Activated naive CD4-positive, alpha-beta T cell treated with anti-CD3 and anti-CD28 coated beads, Interleukin-2, amount 50 U/mL, for 72 hours (primary cell): Measurements from ENCODE around the gene OS9. TPM values are rescaled to one million over a fixed set of nuclear protein-coding genes. Genes with fewer than 3 reads are reported as not detected.
A peak's percentile ranks its signal among the peaks of the same experiment; 100 is the strongest.

Experiments used
- ATAC-seq, 2 donors: fragments of 150-1000 bp; cut with Tn5 transposase; 2 replicates each; pipeline ENCODE4 v1.10.0; 2021; ENCODE audit warnings: mild to moderate bottlenecking in 2 of 2, moderate library complexity in 2 of 2
- DNase-seq, 2 donors: peaks; one replicate each; pipeline ENCODE4 v3.0.0; 2021 to 2022; ENCODE audit warnings: low spot score in 2 of 2
- H3K27ac Mint-ChIP-seq, 2 donors: one replicate each; pipeline ENCODE4 v1.8.0; 2022; ENCODE audit warnings: mild to moderate bottlenecking in 2 of 2, mixed read lengths in 2 of 2
- H3K36me3 Mint-ChIP-seq, 2 donors: one replicate each; pipeline ENCODE4 v1.8.0; 2022; ENCODE audit warnings: mixed read lengths in 2 of 2
- H3K9me3 Mint-ChIP-seq, 2 donors: one replicate each; pipeline ENCODE4 v1.8.0; 2022; ENCODE audit warnings: mixed read lengths in 2 of 2
- total RNA-seq, 2 donors: library from RNA; stranded (reverse); gene quantifications; one replicate each; pipeline ENCODE4 v1.2.3, GENCODE V29; 2022

Gene OS9
- total RNA-seq, 2 donors from 2014 or later: 87.1 to 116 TPM

GRCh38 chr12:57751788-57752667, 58.1 kb downstream of the OS9 start, which contains the start of gene CDK4:
Gene CDK4 (minus strand): TSS chr12:57752310. CDS start chr12:57751717, 593 bp downstream.
- peak; percentile 98 to 99 for DNase-seq
- ATAC-seq: peak; percentile 79 to 82
- H3K27ac Mint-ChIP-seq: peak within 1 kb of the TSS; percentile 97 to 99
- peaks cover 35 to 43% of the 10 kb centered on the region in 2 donors for H3K36me3 Mint-ChIP-seq
- no peaks in the 10 kb centered on the region for H3K9me3 Mint-ChIP-seq

DNA sequence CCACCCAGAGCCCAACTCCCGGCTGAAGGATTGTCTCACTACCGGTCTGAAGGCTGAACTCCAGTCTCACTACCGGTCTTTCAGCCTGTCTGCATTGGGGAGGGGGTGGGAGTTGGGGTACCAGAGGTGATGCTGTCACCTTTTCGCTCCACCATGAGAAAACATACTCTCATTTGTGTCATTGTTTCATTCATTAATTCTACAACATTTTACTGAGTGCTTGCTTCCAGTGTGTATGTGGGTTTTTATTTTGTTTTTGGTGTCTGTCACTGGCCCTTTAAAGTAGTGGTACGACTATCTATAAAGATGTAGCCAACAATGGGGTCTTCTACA, 58.7 kb downstream of the OS9 start:
- Mint-ChIP-seq H3K9me3 (no peaks in the 10 kb centered on the region), H3K36me3 (peaks cover 36 to 43% of the 10 kb centered on the region in 2 donors), H3K27ac (peak overlapping the region; percentile 97 to 99)
- DNase-seq (no peak), ATAC-seq (no peak)

DNA sequence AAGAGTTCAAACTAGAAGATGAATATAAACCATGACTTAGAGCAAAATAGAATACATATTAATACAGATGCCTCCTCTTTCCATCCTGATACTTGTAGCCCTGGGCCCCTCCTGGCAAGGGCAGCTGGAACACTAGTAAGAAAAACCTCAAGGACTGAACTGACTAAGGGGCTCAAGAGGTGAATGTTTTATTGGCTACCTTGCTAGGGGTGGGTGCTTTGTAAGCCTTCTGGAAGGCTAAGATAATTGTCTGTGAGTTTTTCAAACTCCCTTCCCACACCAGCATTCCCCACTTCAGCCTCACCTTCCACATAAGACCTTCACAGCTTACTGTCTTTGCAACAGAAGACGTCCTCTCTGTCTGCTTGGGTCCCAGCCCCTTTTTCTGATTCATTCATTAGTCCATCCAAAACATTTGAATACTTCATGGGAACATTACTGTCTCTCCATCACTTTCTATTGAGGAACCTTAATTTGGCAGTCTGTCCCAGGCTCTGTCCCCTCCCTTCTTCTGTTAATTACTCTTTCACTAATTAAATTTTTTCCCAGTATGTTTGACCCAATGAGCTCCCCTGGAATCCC, 59.9 kb downstream of the OS9 start:
- no peaks in the 10 kb centered on the region for H3K9me3 Mint-ChIP-seq
- peaks cover 36 to 37% of the 10 kb centered on the region in 2 donors for H3K36me3 Mint-ChIP-seq
- ATAC-seq (no peak), DNase-seq (no peak)
- peak overlapping the region in 1 of 2 donors; percentile 97 for H3K27ac Mint-ChIP-seq

DNA sequence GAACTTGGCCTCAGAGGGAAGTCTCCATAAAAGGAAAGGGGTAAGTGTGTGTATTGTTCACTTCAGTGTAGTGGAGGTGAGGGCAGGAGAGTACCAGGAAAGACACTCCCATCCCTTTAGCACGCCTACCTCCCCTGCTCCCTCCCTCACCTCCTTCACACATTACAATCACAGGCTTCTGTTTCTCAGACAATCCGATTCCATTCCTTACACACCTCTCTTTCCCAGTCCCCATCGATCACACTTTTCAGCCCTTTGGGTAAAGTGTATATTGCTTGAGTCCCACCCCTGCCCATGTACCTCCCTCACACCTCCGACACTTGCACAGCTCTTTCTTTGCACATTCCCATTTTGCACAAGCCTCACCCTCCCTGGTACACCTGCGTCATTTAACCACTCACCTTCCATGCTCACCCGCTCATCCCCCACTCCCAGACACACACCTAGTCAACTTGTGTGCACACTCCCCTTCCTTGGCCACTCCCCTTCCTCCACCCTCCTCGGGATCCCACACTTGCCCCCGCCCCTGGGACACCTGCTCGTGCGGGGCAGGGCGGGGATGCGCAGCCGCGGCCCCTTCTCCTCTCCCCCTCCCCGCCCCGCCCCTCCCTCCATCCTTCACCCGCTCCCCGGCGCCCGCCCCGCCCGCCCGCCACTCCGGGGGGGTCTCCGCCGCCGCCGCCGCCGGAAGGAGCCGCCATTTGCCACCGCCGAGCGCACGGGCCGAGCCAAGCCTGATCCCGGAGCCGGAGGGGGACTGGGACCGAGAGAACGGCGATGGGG, 60.7 kb downstream of the OS9 start, which contains the start of gene MARCHF9:
TSS of gene MARCHF9 (plus strand) at position 693 of the 783 bp plus-strand sequence. CDS start 426 bp downstream, outside the sequence.
- DNase-seq (peak; percentile 74 to 87), ATAC-seq (peak; percentile 30 to 67)
- Mint-ChIP-seq H3K27ac (peak within 1 kb of the TSS in 1 of 2 donors; percentile 79), H3K9me3 (no peaks in the 10 kb centered on the region), H3K36me3 (peaks cover 31 to 34% of the 10 kb centered on the region in 2 donors)

DNA sequence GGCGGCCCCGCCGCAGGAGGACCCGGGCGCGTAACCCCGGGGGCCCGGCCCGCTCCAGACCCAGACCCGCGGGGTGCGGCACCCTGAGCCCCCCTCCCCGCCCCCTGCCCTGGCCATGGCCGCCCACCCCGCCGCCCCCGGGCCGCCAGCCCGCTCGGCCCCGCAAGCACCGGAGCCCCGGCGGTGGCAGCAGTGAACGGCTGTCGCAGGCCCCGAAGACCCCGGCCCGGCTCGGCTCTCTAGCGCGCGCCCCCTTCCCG, 61.2 kb downstream of the OS9 start:
- DNase-seq (no peak), ATAC-seq (no peak)
- H3K9me3 Mint-ChIP-seq: no peaks in the 10 kb centered on the region
- H3K27ac Mint-ChIP-seq: no peak overlapping the region
- peaks cover 31 to 34% of the 10 kb centered on the region in 2 donors for H3K36me3 Mint-ChIP-seq

DNA sequence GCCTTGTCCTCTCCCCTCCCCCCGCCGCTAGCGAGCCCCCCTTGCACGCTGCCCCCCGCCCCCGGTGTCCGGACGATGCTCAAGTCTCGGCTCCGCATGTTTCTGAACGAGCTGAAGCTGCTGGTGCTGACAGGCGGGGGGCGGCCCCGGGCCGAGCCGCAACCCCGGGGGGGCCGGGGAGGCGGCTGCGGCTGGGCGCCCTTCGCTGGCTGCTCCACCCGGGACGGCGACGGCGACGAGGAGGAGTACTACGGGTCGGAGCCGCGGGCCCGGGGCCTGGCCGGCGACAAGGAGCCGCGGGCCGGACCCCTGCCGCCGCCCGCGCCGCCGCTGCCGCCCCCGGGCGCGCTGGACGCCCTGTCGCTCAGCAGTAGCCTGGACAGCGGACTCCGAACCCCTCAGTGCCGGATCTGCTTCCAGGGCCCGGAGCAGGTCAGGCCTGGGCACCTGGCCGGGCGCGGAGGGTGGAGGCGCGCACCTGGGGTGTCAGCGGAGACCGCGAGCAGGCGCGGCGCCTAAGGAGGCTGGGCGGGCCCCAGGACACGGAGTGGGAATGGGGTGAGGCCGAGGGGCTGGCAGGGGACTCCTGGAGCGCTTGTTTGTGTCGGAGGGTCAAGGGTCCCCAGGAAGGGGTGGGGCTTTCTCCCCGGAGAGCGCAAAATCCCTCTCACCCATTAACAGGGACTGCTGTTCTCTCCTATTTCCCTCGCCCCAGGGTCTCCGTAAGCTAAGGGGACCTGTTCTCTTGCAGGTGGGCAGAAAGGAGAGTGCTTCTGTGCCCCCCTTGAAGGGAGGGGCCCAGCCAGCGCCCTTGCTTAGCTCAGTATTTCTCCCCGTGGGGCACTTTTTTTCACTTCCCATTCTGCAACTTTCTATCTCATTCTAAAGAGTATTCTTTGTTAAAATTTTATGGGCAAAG, 61.8 kb downstream of the OS9 start:
- ATAC-seq (no peak), DNase-seq (peak in 1 of 2 donors; percentile 46)
- Mint-ChIP-seq H3K9me3 (no peaks in the 10 kb centered on the region), H3K27ac (peak overlapping the region; percentile 11 to 52), H3K36me3 (peaks cover 26 to 29% of the 10 kb centered on the region in 2 donors)

- Mint-ChIP-seq H3K36me3 (peaks cover 17 to 19% of the 10 kb centered on the region in 2 donors), H3K27ac (peak overlapping the region; percentile 52 to 84), H3K9me3 (no peaks in the 10 kb centered on the region)
- DNase-seq (peak in 1 of 2 donors; percentile 80), ATAC-seq (peak; percentile 15 to 31)
Measured at GRCh38 chr12:57756406-57757341, 62.7 kb downstream of the OS9 start.

- H3K27ac Mint-ChIP-seq: no peak overlapping the region
- ATAC-seq (no peak), DNase-seq (no peak)
- H3K9me3 Mint-ChIP-seq: no peaks in the 10 kb centered on the region
- H3K36me3 Mint-ChIP-seq: peaks cover 12 to 14% of the 10 kb centered on the region in 2 donors
Measured at GRCh38 chr12:57757771-57758170, 63.8 kb downstream of the OS9 start.

DNA sequence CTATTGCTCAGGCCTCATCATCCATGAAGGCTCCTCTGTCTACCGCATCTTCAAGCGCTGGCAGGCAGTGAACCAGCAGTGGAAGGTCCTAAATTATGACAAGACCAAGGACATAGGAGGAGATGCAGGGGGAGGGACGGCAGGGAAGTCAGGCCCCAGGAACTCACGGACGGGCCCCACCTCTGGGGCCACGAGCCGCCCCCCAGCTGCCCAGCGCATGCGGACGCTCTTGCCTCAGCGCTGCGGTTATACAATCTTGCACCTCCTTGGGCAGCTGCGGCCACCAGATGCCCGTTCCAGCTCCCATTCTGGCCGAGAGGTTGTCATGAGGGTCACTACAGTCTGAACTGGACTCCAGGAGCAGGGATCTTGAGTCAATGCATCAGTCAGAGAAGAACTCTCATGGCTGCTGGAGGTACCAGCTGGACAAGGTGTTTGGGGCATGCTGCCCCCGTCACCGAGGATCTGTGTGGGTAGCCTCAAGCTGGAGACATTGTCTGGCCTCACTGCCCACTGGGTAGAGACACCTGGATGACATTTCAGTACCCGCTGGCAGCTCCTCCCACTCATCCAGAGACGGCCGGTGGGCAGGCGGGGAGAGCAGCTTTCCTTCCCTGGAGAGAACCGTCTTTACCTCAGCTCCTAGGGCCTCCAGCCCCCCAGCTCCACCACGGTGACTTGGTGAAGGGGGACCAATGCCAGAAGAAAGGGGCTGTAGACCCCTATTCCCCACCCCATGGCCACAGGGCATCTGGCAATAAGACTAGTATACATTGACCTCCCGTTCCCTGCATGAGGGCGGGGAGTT, 64.8 kb downstream of the OS9 start:
- Mint-ChIP-seq H3K36me3 (peaks cover 20 to 23% of the 10 kb centered on the region in 2 donors), H3K9me3 (no peaks in the 10 kb centered on the region), H3K27ac (no peak overlapping the region)
- no peak for DNase-seq
- ATAC-seq: no peak

DNA sequence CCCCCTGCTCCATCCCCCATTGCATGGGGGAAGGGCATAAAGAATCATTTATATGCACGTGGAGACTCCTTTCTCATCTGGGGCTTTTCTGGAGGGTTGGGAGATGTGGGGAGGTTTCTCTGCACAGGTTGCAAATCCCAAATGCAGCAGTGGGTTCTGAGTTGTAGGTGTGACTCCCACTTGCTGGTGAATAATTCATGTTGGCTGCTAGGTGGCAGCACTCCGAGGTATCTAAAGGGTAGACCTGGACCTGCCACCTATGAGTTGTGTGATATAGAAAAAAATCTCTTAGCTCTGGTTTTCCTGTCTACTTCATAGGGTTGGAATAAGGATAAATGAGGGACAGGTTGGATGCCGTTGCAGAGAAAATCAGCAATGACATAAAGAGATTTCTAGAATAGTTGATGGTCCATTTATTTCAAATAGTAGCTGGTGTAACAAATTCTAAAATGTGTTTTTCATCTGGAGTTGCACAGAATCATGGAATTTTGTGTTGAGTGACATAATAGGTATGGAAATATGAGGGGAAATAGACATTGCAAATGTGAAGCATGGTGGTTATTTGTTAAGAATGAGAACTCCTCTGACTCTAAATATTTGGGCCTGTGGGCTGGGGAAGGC, 65.5 kb downstream of the OS9 start:
- ATAC-seq (peak in 1 of 2 donors; percentile 26), DNase-seq (peak in 1 of 2 donors; percentile 26)
- Mint-ChIP-seq H3K9me3 (no peaks in the 10 kb centered on the region), H3K27ac (no peak overlapping the region), H3K36me3 (peaks cover 25 to 28% of the 10 kb centered on the region in 2 donors)

- no peak for DNase-seq
- Mint-ChIP-seq H3K36me3 (peaks cover 25 to 37% of the 10 kb centered on the region in 2 donors), H3K27ac (no peak overlapping the region), H3K9me3 (no peaks in the 10 kb centered on the region)
- no peak for ATAC-seq
Measured at GRCh38 chr12:57760347-57760982, 66.5 kb downstream of the OS9 start.

DNA sequence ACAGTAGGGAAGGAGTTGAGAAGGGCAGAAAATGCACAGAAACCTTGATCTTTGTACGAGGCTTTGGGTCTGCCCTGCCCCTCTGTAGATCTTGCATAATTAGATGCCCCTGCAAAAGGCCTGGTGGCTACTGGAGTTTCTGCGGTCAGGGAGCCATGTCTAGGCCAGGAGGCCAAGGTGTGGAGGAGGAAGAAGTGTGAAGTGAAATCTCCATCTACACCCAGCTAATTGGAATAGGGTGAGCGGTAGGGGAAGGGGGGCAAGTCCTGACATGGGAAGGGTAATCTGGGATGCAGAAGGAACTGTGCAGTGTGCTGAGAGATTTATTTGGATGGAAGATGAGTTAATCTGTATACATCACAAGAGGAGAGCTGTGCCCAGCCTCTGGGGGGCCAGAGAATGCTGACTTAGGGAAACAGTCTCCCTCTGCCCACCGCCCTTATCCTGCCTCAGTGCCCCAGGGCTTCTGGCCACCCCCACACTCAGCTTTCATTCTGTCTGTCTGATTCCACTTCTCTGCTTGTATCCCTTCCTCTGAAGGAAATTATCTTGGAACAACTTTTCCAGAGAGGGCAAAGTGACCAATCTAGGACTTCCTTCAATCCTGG, 67.6 kb downstream of the OS9 start:
- no peaks in the 10 kb centered on the region for H3K9me3 Mint-ChIP-seq
- DNase-seq (no peak), ATAC-seq (no peak)
- H3K36me3 Mint-ChIP-seq: peaks cover 19 to 32% of the 10 kb centered on the region in 2 donors
- H3K27ac Mint-ChIP-seq: no peak overlapping the region

- ATAC-seq (no peak), DNase-seq (no peak)
- H3K27ac Mint-ChIP-seq: no peak overlapping the region
- peaks cover 15 to 25% of the 10 kb centered on the region in 2 donors for H3K36me3 Mint-ChIP-seq
- H3K9me3 Mint-ChIP-seq: no peaks in the 10 kb centered on the region
Measured at GRCh38 chr12:57762463-57762862, 68.5 kb downstream of the OS9 start.
